ENCODE measurements around the gene SLC2A1.

Gene SLC2A1

GRCh38 chr1:42979896-42980800 is 21.5 kb upstream of the SLC2A1 start:
- no peak for DNase-seq (ENCODE audit: low spot score)

DNA sequence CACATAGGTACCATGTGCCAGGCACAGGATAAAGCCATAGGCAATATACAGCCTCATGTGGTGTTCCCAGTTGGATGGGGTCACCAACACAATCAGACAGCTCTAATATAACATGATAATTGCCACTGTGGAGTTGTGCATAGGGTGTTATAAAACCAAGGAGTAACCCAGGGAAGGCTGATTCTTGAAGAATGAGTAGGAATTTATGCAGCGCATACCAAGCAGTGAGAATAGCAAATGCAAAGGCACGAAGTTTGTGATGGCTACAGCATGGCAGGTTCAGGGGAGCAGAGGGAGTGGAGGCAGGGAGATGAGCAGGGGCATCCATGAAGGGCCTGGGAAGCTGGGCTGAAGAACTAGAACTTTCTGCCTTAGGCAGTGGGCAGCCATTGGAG is 20.4 kb upstream of the SLC2A1 start:
- DNase-seq (ENCODE audit: low spot score): no peak

DNA sequence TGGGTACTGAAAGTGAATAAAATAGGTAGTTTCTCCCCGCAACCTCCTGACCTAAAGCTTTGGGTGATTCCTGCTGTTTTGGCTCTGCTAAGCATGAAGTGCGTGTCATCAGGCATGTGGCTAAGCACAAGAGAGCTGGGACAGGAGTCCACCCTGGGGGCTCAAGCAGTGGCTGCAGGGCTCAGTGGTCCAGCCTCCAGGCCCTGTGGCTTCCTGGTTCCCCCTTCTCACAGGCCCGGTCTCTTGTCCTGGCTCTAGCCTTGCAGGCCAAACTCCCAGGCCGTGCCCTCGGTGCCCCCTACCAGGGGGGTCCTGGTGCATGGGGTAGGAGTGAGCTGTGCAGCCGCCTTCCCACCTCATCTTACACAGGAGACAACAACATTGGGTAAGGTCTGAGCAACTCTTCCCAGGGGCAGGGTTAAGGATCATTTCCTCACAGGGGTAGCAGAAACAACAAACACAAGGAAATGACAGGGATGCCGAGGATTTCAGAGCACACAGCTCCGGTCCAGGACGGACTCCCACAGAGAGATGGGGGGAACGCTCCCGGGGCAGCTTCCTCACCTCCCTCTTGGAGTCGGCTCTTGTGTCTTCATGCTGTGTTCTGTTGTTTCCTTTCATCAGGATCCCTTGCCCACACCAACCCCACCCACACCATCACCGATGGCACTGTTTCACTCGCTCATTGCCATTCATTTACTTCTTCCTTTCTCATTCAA is 19.8 kb upstream of the SLC2A1 start:
- DNase-seq (ENCODE audit: low spot score): no peak

GRCh38 chr1:42977653-42978052 is 19.0 kb upstream of the SLC2A1 start:
- DNase-seq (ENCODE audit: low spot score): no peak

GRCh38 chr1:42975561-42976225 is 17.0 kb upstream of the SLC2A1 start:
- no peak for DNase-seq (ENCODE audit: low spot score)

GRCh38 chr1:42974767-42975437 is 16.2 kb upstream of the SLC2A1 start:
- no peak for DNase-seq (ENCODE audit: low spot score)

DNA sequence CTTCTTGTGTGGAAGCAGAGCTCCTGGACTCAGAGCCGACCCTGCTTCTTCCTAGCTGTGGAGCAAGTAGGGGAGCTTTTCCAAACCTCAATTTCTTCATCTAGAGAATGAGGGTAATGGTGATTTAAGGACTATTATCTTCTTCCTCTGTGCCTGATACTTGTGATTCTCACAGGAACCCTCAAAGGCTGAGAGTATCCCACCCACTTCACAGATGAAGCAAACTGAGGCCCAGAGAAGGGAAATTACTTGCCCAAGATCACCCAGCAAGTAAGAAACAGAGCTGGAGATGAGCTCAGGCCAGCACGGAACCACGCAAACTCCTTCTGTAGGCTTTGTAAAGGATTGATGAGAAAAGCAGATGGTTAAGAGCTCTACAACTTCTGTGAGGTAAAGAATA is 15.1 kb upstream of the SLC2A1 start:
- DNase-seq (ENCODE audit: low spot score): no peak

- DNase-seq (ENCODE audit: low spot score): no peak
These were observed 14.6 kb upstream of the SLC2A1 start for GRCh38 chr1:42973286-42973685.

- no peak for DNase-seq (ENCODE audit: low spot score)
These were observed 13.2 kb upstream of the SLC2A1 start for GRCh38 chr1:42971841-42972291.

GRCh38 chr1:42970143-42970542 is 11.5 kb upstream of the SLC2A1 start:
- no peak for DNase-seq (ENCODE audit: low spot score)

GRCh38 chr1:42968654-42969053 is 10.0 kb upstream of the SLC2A1 start:
- no peak for DNase-seq (ENCODE audit: low spot score)

DNA sequence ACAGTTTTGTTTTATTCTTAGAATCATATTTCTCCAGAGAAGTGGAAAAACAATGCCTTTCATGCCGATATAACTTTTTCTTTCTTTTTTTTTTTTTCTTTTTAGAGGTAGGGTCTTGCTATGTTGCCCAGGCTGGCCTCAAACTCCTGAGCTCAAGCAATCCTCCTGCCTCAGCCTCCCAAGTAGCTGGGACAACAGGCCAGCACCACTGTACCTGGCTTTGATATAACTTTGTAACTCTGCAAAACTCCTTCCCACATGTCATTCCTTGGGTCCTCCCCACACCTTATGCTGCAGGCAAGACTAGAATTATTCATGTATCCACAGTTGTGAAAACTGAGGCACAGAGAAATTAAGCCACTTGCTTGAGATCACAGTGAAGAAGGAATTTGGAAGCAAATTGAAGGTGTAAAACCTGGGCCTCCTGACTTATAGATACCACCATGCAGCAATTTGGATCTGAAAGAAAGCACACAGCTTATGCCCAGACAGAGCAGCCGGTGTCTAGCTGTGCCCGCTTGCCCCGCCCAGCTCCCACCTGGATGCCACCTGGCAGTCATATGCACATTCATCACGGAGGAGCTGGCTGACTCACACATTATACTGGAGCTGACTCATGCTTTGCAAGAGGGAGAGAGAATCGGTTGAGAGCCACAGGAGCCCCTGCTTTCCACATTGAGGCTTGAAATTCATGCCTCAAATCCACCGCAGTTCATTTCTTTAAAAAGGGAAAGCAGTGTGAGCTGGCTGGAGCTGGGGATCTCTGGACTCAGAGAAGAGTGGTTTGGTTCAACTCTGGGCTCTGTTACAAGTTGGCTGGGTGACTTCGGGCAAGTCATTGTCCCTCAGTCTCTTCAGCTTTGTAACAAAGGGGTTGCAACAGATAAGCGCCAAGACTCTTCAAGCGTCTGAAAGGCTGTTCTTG is 8.3 kb upstream of the SLC2A1 start:
- DNase-seq (ENCODE audit: low spot score): no peak

- DNase-seq (ENCODE audit: low spot score): no peak
These were observed 6.7 kb upstream of the SLC2A1 start for GRCh38 chr1:42965378-42965777.

GRCh38 chr1:42964044-42964812 is 5.6 kb upstream of the SLC2A1 start:
- DNase-seq (ENCODE audit: low spot score): no peak

DNA sequence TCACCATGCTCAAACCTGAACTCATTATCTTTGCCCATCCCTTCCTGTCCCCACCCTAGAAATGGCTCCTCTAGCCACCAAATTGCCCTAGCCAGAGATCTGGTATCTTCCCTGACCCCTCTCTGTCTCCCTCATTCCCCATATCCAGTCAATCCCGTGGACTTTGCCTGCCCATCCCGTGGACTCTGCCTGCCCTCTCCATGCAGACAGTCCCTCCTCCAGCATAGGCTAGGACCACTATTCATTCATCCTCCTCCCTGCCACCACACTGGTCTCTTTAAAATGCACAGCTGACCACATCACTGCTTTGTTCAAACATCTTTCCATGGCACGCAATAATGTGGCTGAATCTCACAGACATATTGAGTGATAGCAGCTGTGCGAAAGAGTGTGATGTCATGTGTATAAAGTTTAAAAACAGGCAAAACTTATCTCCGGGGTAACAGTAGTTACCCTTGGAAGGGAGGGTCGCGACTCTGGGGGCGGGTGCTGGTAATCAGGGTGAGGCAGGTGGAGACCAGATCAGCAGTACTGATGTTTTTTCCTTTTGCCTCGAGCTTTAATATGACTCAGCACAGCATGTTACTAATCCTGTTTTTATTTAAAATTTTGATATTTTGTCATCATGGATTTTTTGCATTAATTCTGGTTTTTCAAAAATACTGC is 4.8 kb upstream of the SLC2A1 start:
- no peak for DNase-seq (ENCODE audit: low spot score)

DNA sequence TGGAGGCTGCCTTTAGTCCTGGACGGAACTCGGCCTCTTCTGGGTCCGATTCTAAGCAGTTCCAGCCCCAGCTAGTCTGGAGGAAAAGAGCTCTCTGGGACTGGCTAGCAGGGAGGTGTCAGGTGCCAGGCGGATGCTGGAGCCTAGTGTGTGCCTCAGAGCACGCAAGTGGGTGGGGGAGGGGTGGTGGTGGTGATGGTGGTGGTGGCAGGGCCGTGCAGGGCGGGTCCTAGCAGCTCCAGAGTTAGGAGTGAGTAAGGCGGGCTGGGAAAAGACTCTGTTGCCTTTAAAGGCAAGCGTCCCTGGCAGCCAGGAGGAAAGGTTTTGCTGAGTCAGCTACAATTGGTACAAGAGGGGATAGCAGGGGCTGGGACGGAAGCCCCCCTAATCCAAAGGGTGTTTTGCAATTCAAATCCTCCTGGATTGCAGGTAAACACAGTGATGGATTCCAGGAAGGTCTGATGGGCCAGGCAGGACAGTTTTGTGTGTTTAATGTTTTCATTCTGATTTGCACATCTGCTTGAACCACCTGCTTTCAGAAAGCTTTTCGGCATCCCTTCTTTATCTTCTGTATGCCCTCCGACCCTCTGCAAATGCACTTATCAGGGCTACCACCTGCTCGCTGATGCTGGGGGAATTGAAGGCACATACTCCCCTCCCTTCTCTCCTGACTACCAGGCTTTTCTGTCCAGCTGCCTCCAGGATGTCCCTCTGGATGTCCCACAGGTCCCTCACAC is 4.1 kb upstream of the SLC2A1 start:
- DNase-seq (ENCODE audit: low spot score): peak; percentile 48

DNA sequence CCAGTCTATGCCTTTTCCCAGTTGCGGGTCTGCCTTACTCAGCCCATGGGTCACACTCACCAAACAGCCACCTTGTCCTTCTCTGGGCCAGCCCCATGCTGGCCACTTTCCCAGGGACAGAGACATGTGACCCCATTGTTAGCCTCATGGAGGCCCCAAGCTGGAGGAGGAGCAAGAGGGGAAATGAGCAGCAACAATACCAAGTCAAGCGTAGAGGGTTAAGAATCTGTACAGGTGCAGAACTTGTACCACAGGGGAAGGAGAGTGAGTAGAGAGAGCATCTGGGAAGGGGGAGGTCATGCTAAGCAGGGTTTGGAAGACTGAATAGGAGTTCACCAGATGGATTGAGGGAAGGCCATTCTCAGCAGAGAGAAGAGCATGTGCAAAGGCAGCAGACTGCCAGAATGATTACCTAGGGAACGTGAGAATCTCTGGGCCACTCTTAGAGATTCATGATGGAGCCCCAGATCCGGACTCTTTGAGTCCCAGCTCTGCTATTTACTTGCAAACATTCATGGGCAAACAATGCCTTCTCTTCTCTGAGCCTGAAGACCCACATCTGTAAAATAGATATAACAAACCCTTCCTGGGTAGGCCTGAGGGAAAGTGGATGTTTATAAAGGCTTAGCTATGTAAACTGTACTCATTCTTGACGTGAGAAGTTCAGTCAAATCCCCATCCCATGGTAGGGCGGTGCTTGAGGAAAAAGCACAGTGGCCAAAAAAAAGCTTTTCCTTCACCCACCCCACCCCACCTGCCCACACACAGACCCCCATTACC is 2.8 kb upstream of the SLC2A1 start:
- DNase-seq (ENCODE audit: low spot score): no peak
